Activated naive CD4-positive, alpha-beta T cell treated with Interleukin-2 at 50 U/mL for 16 hours (primary cell): Measurements from ENCODE around the gene SLC26A9.

ENCODE experiments used
- DNase-seq: peaks from one replicate; pipeline ENCODE4 v3.0.0-alpha.2; 2020

SLC26A9 gene

DNA sequence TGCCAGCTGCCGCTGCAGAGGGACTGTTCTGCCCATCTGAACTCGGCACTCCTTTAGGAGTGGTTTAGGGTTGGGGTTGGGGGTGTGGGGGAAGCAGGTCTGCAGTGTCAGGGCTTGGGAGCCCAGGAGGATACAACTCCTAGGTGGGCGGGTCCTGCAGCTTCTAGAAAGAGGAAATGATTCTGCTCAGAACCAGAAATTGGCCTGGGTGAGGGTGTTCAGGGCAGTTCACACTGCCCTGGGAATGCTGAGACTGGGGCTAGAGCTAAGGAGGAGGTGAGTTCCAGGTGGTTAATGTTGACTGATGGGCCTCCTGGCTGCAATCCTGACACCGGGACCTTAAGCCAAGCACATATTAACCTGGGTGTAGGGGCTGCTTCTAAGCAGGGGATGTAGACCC lies 4.8 kb upstream of the SLC26A9 start:
- no peak for DNase-seq

DNA sequence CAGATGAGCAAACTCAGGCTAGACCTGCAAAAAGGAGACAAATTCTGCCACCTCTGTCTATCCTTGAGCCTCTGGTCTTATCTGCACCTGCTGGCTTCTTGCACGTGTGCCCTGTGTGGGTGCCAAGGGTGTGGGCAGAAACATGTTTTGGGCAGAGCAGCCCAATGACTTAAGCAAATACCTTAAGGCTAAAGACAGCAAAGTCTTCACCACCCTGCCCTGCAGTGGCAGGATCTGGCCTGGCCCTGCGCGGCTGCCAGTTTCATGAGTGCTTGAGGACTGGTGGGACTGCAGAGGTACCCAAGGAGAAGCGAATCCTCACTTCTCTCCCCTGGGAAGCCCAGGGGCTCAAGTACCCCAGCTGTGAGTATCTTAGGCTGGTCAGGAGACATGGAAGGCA lies 3.8 kb upstream of the SLC26A9 start:
- no peak for DNase-seq

DNA sequence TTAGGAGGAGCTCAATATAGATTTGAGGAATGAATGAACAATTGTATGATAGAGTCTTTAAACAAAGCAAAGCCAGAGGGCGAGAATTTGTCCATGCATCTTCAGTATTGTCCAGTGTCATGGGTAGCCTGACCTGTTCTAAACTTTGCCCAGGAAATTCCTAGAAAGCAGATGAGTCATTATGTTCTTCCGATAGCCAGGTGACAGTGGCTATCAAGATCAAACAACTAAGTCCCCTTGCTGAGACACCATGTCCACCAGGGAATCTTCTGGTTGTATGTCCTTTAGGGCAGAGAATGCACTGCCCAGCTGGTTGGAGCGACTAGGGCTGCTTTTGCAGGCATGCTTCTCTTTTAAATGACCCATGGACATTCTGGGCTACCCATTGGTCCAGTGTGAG lies 1.8 kb upstream of the SLC26A9 start:
- no peak for DNase-seq

GRCh38 chr1:205944525-205944924 lies 1.3 kb upstream of the SLC26A9 start:
- no peak for DNase-seq

GRCh38 chr1:205942631-205943159 lies 561 bp downstream of the SLC26A9 start:
- DNase-seq: no peak

- DNase-seq: no peak
These were observed 2.5 kb downstream of the SLC26A9 start for GRCh38 chr1:205940710-205941109.

GRCh38 chr1:205939690-205940330 lies 3.4 kb downstream of the SLC26A9 start:
- no peak for DNase-seq

DNA sequence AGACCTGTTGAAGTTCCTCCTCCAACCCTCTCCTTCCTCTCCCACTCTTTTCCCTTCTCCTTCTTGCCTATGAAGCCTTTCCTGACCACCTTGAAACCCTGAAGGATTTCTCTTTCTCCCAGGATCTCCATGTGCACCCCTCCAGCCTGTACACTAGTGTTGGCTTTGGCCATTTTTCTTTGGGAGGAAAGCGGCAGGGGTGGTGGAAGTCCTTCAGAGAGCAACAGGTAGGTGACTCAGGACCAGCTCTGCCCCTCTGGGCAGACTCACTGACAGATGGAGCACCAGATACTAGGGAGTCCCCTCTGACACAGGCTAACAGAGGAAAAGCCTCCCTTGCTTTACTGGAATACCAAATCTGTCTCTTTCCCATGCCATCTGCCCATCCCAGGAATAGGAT lies 4.6 kb downstream of the SLC26A9 start:
- no peak for DNase-seq

- no peak for DNase-seq
These were observed 6.2 kb downstream of the SLC26A9 start for GRCh38 chr1:205936846-205937586.

- DNase-seq: no peak
These were observed 6.9 kb downstream of the SLC26A9 start for GRCh38 chr1:205936311-205936710.

GRCh38 chr1:205935869-205936268 lies 7.4 kb downstream of the SLC26A9 start:
- no peak for DNase-seq

- DNase-seq: no peak
These were observed 8.5 kb downstream of the SLC26A9 start for GRCh38 chr1:205934788-205935187.

DNA sequence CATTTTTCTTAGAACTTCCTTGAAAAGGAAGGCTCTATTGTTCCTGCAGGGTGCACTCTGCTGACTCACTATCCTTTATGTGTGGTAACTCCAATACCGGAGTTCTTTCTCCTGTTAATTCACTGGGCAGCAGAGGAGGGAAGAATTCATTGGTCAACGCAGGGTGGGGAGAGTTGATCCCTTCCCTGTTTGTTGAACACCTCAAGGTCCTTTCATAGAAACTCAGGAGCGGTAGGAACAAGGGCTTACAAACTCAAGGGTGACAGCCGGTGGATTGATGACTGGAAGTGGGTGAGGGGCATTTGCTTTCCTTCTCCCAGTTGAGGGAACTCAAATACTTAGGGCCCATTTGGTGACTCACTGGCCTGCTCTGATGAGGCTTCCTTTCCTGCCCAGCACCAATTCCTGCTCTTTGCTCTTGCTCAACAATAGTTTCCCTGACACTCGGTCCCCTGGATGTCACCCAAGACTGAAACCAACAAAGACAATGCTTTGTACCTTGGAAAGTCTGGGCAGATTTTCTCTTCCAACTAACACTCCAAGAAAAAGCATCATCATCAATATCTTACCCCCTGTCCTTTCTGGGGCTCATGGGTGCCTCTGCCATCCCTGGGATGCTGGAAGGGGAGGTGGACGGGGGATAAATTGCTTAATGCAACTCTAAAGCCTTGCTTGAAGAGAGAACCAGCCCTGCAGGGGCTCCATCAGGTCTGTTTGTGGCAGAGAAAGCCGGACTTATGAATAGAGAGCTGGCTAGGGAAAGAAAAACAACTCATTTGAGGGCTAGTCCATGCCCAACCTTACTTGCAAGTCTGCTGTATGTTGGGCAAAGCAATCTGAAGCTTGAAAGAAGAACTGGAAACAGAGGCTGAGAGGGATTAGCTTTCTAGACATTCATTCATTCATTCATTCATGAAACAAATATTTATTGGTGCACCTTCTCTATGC lies 9.3 kb downstream of the SLC26A9 start:
- DNase-seq: no peak

GRCh38 chr1:205932776-205933175 lies 10.5 kb downstream of the SLC26A9 start:
- no peak for DNase-seq

- DNase-seq: no peak
These were observed 12.4 kb downstream of the SLC26A9 start for GRCh38 chr1:205930799-205931281.

GRCh38 chr1:205930195-205930577 lies 13.1 kb downstream of the SLC26A9 start:
- DNase-seq: no peak

GRCh38 chr1:205929496-205930194 lies 13.6 kb downstream of the SLC26A9 start:
- no peak for DNase-seq

DNA sequence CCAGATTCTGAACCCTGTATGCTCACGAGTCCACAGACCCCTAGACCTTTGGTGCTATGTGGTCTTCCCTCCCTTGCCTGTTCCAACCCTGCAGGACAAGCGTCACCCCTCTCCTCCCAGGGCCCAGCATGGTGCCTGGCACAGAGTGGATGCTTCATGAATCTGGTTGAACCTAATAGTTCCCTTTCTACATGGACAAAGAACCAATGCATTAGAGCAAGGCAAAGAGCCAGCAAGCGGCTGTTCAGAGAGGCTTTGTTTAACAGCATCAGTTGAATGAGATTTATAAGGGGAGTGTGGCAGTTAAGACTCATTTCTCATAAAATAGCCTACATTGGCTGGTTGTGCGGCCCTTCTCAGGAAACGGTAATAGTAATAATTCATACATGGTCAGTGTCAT lies 14.9 kb downstream of the SLC26A9 start:
- no peak for DNase-seq

- no peak for DNase-seq
These were observed 15.6 kb downstream of the SLC26A9 start for GRCh38 chr1:205927676-205928075.

GRCh38 chr1:205927247-205927646 lies 16.0 kb downstream of the SLC26A9 start:
- no peak for DNase-seq

DNA sequence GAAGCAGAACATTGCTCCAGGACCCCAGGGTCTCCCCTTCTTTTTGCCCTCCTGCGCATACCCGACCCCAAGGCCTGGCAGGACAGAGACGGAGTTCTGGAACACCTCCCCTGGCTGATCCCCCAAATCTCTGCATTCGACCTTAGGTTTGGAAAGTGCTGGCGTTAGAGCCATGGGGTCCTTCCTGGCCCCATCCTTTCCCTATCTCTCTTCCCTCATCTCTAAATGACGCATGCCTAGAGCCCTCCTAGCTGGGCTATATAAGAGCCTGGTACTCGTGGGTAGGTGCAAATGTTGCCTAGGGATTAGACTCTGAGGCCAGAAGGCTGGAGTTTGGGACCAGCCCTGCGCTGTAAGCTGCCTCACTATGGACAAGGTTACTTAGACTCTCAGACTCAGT lies 16.6 kb downstream of the SLC26A9 start:
- DNase-seq: no peak

DNA sequence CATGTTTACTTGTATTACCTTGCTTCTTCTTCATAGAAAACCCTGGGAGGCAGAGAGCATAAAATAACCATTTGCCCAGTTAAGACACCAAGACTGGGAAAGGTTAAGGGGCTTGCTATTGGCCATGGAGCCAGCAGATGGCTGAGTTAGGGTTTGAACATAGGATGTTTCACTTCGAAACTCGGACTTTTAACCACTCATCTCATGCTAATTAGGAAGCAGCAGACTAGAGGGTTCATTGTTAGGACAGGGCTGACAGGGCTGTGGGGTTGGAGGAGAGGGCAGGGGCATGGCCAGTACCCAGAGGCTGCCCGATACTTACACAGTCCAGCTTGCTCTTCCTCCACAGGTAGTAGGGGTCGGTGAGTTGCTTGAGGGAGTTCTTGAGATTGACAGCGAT lies 17.0 kb downstream of the SLC26A9 start:
- DNase-seq: no peak

DNA sequence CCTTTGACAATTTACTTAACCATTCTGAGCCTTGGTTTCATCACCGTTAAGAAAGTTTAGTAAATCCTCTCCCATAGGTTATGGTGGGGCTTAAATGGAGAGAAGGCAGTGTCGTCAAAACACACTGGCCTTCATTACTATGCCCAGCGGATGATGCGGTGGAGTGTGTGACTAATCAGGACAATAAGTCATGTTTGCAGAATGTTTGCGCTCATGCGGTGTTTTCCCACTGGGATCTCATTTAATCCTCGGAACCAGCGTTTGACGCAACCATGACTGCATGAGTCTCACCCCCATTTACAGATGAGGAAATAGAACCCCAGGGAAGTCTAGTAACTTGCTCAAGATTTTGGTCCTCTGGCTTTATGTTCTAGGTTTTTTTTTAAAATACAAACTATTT lies 17.5 kb downstream of the SLC26A9 start:
- DNase-seq: no peak
